K562 (cell line): ENCODE data around the gene PBX2. TPM values are rescaled to one million over a fixed set of nuclear protein-coding genes. Genes with fewer than 3 reads are reported as not detected.

Experiments
- AFF1 ChIP-seq, 2 experiments: fragments of 450-650 bp; IDR thresholded peaks; 2 replicates each; pipeline ENCODE4 v1.6.1; 2018; ENCODE audit warnings: mild to moderate bottlenecking in 2 of 2, low read depth in 1 of 2; ENCODE audit not compliant: partially characterized antibody in 2 of 2
- ATF7 ChIP-seq: fragments of 450-650 bp; IDR thresholded peaks from 2 replicates; pipeline ENCODE4 v1.7.1; 2014; ENCODE audit warnings: mild to moderate bottlenecking, moderate library complexity
- BACH1 ChIP-seq: fragments of 200-800 bp; sonication (Bioruptor generic); IDR thresholded peaks from 2 replicates; pipeline ENCODE4 v1.6.1; 2016; ENCODE audit warnings: missing genetic modification characterization, missing compliant biosample characterization
- CHAMP1 ChIP-seq: fragments of 450-650 bp; IDR thresholded peaks from 2 replicates; pipeline ENCODE4 v1.6.1; 2016; ENCODE audit warnings: mild to moderate bottlenecking
- CXXC5 ChIP-seq: fragments of 250-450 bp; sonication (Bioruptor Pico); IDR thresholded peaks from 2 replicates; pipeline ENCODE4 v1.8.0; 2022; ENCODE audit warnings: inconsistent platforms, mild to moderate bottlenecking, moderate library complexity
- ELK1 ChIP-seq: sonication (generic); formaldehyde crosslinking; IDR thresholded peaks from 2 replicates; pipeline ENCODE4 v1.8.1; 2022; ENCODE audit warnings: missing genetic modification reagents
- GABPA ChIP-seq: fragments of 200-800 bp; sonication (Bioruptor generic); conservative IDR thresholded peaks from 2 replicates; pipeline ENCODE4 v1.6.1; 2016; ENCODE audit warnings: low read depth, missing genetic modification characterization, missing compliant biosample characterization
- ILF3 ChIP-seq: fragments of 450-650 bp; IDR thresholded peaks from 2 replicates; pipeline ENCODE4 v1.6.1; 2018; ENCODE audit warnings: antibody characterized with exemption, mild to moderate bottlenecking, moderate library complexity, borderline replicate concordance
- NR4A1 ChIP-seq, 2 experiments: fragments of 250-450 bp in 1 of 2; fragments of 450-650 bp in 1 of 2; sonication (Bioruptor Pico) in 1 of 2; IDR thresholded peaks; 2 replicates each; pipeline versions ENCODE4 v1.4.0 to v1.6.1; 2016 to 2020; ENCODE audit warnings: mild to moderate bottlenecking in 2 of 2, missing compliant biosample characterization in 1 of 2, missing genetic modification characterization in 1 of 2, moderate library complexity in 1 of 2
- RBFOX2 ChIP-seq: fragments of 200-400 bp; formaldehyde crosslinking; IDR thresholded peaks from 2 replicates; pipeline ENCODE4 v1.6.1; 2017; ENCODE audit warnings: low read depth, mild to moderate bottlenecking, low read length, moderate library complexity
- RCOR1 ChIP-seq, 2 experiments: IDR thresholded peaks; 2 replicates each; pipeline ENCODE4 v1.6.1; 2012; ENCODE audit warnings: low read depth in 2 of 2, low read length in 2 of 2, borderline replicate concordance in 1 of 2, improper control_type of control experiment in 1 of 2
- TAL1 ChIP-seq: fragments of 450-650 bp; IDR thresholded peaks from 2 replicates; pipeline ENCODE4 v1.6.1; 2016; ENCODE audit warnings: mild to moderate bottlenecking
- TEAD4 ChIP-seq, 2 experiments: sonication (generic) in 1 of 2; formaldehyde crosslinking in 1 of 2; IDR thresholded peaks; 2 replicates each; pipeline versions ENCODE4 v1.6.1 to v1.8.0; 2012 to 2022; ENCODE audit warnings: borderline replicate concordance in 1 of 2, inconsistent platforms in 1 of 2, low read length in 1 of 2, mild to moderate bottlenecking in 1 of 2, missing genetic modification reagents in 1 of 2
- ZBTB1 ChIP-seq: sonication (generic); formaldehyde crosslinking; IDR thresholded peaks from 2 replicates; pipeline ENCODE4 v1.8.1; 2023; ENCODE audit warnings: missing genetic modification reagents, low read depth, mild to moderate bottlenecking, borderline replicate concordance
- ZNF766 ChIP-seq: fragments of 200-800 bp; sonication (Bioruptor generic); conservative IDR thresholded peaks from 2 replicates; pipeline ENCODE4 v1.6.1; 2016; ENCODE audit warnings: missing genetic modification characterization, missing compliant biosample characterization
- polyA plus RNA-seq, 8 experiments: library from polyadenylated mRNA; depleted of rRNA in 4 of 8; stranded (reverse) in 5 of 8; unstranded in 3 of 8; fragments of >200 nt; fragmentation: Nextera tagmentation in 2 of 8; fragmentation: Illumina TruSeq in 1 of 8; extraction: Ambion mirVana in 2 of 8; extraction: Trizol in 1 of 8; gene quantifications; 2 replicates each; pipeline versions ENCODE4 v1.2.1 to v1.2.3, GENCODE V29; 2011 to 2014; ENCODE audit warnings: inconsistent platforms in 1 of 8, missing spikeins in 1 of 8
- total RNA-seq, 7 experiments: library from RNA; depleted of rRNA in 6 of 7; stranded (reverse); fragments of >200 nt in 6 of 7; fragmentation: Illumina TruSeq in 2 of 7; extraction: Trizol in 2 of 7; gene quantifications; 2 replicates each; pipeline versions ENCODE4 v1.2.1 to v1.2.3, GENCODE V29; 2011 to 2021; ENCODE audit warnings: low replicate concordance in 1 of 7

Gene PBX2
- total and polyA plus RNA-seq, 9 of the 15 experiments (the other 6 are each of a cell fraction or from before 2014, with no cell fraction given): 1.9 to 134 (median 62.5) TPM

GRCh38 chr6:32153564-32154513 is 36.2 kb downstream of the PBX2 start, which contains the start of gene PPT2 (continued):
- TF ChIP-seq NR4A1 (CRISPR knock-in tag; IDR thresholded peaks at IDR 0.05) (no peak), NR4A1 (tag; IDR thresholded peaks at IDR 0.05) (0 out of 2 replicates have a peak, but pooled peaks have one; percentile 19), CXXC5 (CRISPR knock-in tag) (peak; percentile 89), AFF1 (IDR thresholded peaks at IDR 0.05; ENCODE audit: low read depth in 1 of 2, partially characterized antibody in 2 of 2) (peak in 1 of 2 experiments; percentile 16), BACH1 (no peak), ZBTB1 (CRISPR knock-in tag) (peak; percentile 83; the same call in 1 of the 2 replicates), TAL1 (0 out of 2 replicates have a peak, but pooled peaks have one; percentile 2), GABPA (tag) (peak; percentile 94), CHAMP1 (peak; percentile 50; the same call in 1 of the 2 replicates), ELK1 (CRISPR knock-in tag) (no peak), TEAD4 (IDR thresholded peaks at IDR 0.05; ENCODE audit: low read length) (no peak; the same call in 1 of the 2 replicates), TEAD4 (CRISPR knock-in tag; IDR thresholded peaks at IDR 0.05; ENCODE audit: borderline replicate concordance) (0 out of 2 replicates have a peak, but pooled peaks have one; percentile 7), ZNF766 (CRISPR knock-in tag) (0 out of 2 replicates have a peak, but pooled peaks have one; percentile 16), RBFOX2 (peak; percentile 80), ILF3 (no peak), ATF7 (peak; percentile 99), RCOR1 (IDR thresholded peaks at IDR 0.05; ENCODE audit: borderline replicate concordance in 1 of 2, low read depth in 2 of 2, low read length in 2 of 2) (peak in 1 of 2 experiments; percentile 7; a peak in 1 of 4 replicates)
